Measurements from ENCODE around the gene MFSD1. TPM values are rescaled to one million over a fixed set of nuclear protein-coding genes. Genes with fewer than 3 reads are reported as not detected.
A peak's percentile ranks its signal among the peaks of the same experiment; 100 is the strongest.

MFSD1 gene
- total RNA-seq, 1 experiment from 2014 or later = 116 TPM

GRCh38 chr3:158809642-158810041, 7.8 kb downstream of the MFSD1 start:
- no peak for DNase-seq (ENCODE audit: low read depth)

- no peak for DNase-seq (ENCODE audit: low read depth)
These were observed 9.2 kb downstream of the MFSD1 start for GRCh38 chr3:158810823-158811724.

GRCh38 chr3:158819282-158819681, 17.4 kb downstream of the MFSD1 start:
- no peak for DNase-seq (ENCODE audit: low read depth)

- DNase-seq (ENCODE audit: low read depth) = no peak
These were observed 18.7 kb downstream of the MFSD1 start for GRCh38 chr3:158820521-158820920.

GRCh38 chr3:158821847-158822246, 20.0 kb downstream of the MFSD1 start:
- no peak for DNase-seq (ENCODE audit: low read depth)

GRCh38 chr3:158823426-158823825, 21.6 kb downstream of the MFSD1 start:
- DNase-seq (ENCODE audit: low read depth) = no peak

GRCh38 chr3:158827773-158828172, 25.9 kb downstream of the MFSD1 start:
- no peak for DNase-seq (ENCODE audit: low read depth)

- no peak for DNase-seq (ENCODE audit: low read depth)
These were observed 28.5 kb downstream of the MFSD1 start for GRCh38 chr3:158830391-158830790.

GRCh38 chr3:158831861-158832260, 30.0 kb downstream of the MFSD1 start:
- no peak for DNase-seq (ENCODE audit: low read depth)

- DNase-seq (ENCODE audit: low read depth) = no peak
These were observed 33.8 kb downstream of the MFSD1 start for GRCh38 chr3:158835631-158836030.

GRCh38 chr3:158836312-158836711, 34.5 kb downstream of the MFSD1 start:
- DNase-seq (ENCODE audit: low read depth) = no peak

GRCh38 chr3:158837240-158837639, 35.4 kb downstream of the MFSD1 start:
- DNase-seq (ENCODE audit: low read depth) = no peak

GRCh38 chr3:158839966-158840365, 38.1 kb downstream of the MFSD1 start:
- no peak for DNase-seq (ENCODE audit: low read depth)

- DNase-seq (ENCODE audit: low read depth) = no peak
These were observed 39.5 kb downstream of the MFSD1 start for GRCh38 chr3:158841387-158841786.

- peak; percentile 17 for DNase-seq (ENCODE audit: low read depth)
These were observed 41.1 kb downstream of the MFSD1 start for GRCh38 chr3:158842976-158843375.

GRCh38 chr3:158845765-158846350, 44.0 kb downstream of the MFSD1 start:
- DNase-seq (ENCODE audit: low read depth) = peak; percentile 30

GRCh38 chr3:158846803-158847451, 45.1 kb downstream of the MFSD1 start:
- no peak for DNase-seq (ENCODE audit: low read depth)

- DNase-seq (ENCODE audit: low read depth) = peak; percentile 45
These were observed 45.6 kb downstream of the MFSD1 start for GRCh38 chr3:158847452-158847821.

GRCh38 chr3:158847885-158848284, 46.0 kb downstream of the MFSD1 start:
- DNase-seq (ENCODE audit: low read depth) = no peak

GRCh38 chr3:158849757-158850156, 47.9 kb downstream of the MFSD1 start:
- DNase-seq (ENCODE audit: low read depth) = no peak

GRCh38 chr3:158859362-158859761, 57.5 kb downstream of the MFSD1 start:
- DNase-seq (ENCODE audit: low read depth) = no peak

- no peak for DNase-seq (ENCODE audit: low read depth)
These were observed 61.4 kb downstream of the MFSD1 start for GRCh38 chr3:158863247-158863646.

GRCh38 chr3:158864492-158864891, 62.6 kb downstream of the MFSD1 start:
- DNase-seq (ENCODE audit: low read depth) = no peak
